Mucosa of descending colon (tissue), 3 donors: ENCODE measurements around the gene LRRC23. TPM values are rescaled to one million over a fixed set of nuclear protein-coding genes. Genes with fewer than 3 reads are reported as not detected.
A peak's percentile ranks its signal among the peaks of the same experiment; 100 is the strongest.

ENCODE experiments used
- ATAC-seq: fragments of 200-7000 bp; cut with Tn5 transposase; one replicate; pipeline ENCODE4 v1.9.1; 2020; ENCODE audit warnings: mild to moderate bottlenecking, moderate library complexity
- DNase-seq, 3 donors: peaks; one replicate each; pipeline ENCODE4 v3.0.0-alpha.2; 2020
- H3K36me3 ChIP-seq: fragments of 200-600 bp; one replicate; pipeline ENCODE4 v1.8.0; 2021; ENCODE audit warnings: low read depth, mild to moderate bottlenecking
- H3K4me1 ChIP-seq: fragments of 200-600 bp; one replicate; pipeline ENCODE4 v1.8.0; 2021; ENCODE audit warnings: low read depth, mild to moderate bottlenecking
- H3K4me3 ChIP-seq: fragments of 200-600 bp; one replicate; pipeline ENCODE4 v1.8.0; 2021; ENCODE audit warnings: mild to moderate bottlenecking
- H3K9me3 ChIP-seq: fragments of 200-600 bp; one replicate; pipeline ENCODE4 v1.8.0; 2021; ENCODE audit warnings: mild to moderate bottlenecking
- intact Hi-C, 2 donors: fragments of 100-400 bp; cut with DNase I in 1 of 2; cut with micrococcal nuclease in 1 of 2; formaldehyde crosslinking; loops; one replicate each; pipeline versions ENCODE4 v1.11.0 to v1.11.1; 2022; cut with DNase I, micrococcal nuclease
- total RNA-seq, 3 donors: library from RNA; stranded (reverse); fragmentation: NEBNext Ultra II Directional in 2 of 3; extraction: Animal tissue kit (Norgen Biotek cat#: 25700) in 2 of 3; gene quantifications; one replicate each; pipeline versions ENCODE4 v1.2.1 to v1.2.4, GENCODE V29; 2021 to 2023
- TF ChIP-seq, protein P1 (sequence below): fragments of 200-600 bp; IDR thresholded peaks from one replicate; pipeline ENCODE4 v1.8.0; 2022; ENCODE audit warnings: antibody characterized with exemption, mild to moderate bottlenecking
- donor health status: DM: no; HTN: no; CAD: no; lungs with moderate emphysema.
- donor health status: DM: no; HTN: no; CAD: no.
- donor health status: DM: no; HTN: yes; CAD: no.

Gene LRRC23
- total RNA-seq, 3 donors from 2014 or later: 4.7 to 11.8 (median 4.9) TPM

- no peaks in the 10 kb centered on the region for H3K36me3 ChIP-seq
- TF ChIP-seq, protein P1, sequence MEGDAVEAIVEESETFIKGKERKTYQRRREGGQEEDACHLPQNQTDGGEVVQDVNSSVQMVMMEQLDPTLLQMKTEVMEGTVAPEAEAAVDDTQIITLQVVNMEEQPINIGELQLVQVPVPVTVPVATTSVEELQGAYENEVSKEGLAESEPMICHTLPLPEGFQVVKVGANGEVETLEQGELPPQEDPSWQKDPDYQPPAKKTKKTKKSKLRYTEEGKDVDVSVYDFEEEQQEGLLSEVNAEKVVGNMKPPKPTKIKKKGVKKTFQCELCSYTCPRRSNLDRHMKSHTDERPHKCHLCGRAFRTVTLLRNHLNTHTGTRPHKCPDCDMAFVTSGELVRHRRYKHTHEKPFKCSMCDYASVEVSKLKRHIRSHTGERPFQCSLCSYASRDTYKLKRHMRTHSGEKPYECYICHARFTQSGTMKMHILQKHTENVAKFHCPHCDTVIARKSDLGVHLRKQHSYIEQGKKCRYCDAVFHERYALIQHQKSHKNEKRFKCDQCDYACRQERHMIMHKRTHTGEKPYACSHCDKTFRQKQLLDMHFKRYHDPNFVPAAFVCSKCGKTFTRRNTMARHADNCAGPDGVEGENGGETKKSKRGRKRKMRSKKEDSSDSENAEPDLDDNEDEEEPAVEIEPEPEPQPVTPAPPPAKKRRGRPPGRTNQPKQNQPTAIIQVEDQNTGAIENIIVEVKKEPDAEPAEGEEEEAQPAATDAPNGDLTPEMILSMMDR: no peak
- DNase-seq (peak in 2 of 3 donors; percentile 31 to 58), ATAC-seq (no peak)
- H3K4me3 ChIP-seq: no peak overlapping the region
- intact Hi-C loops: no loop called here
- H3K4me1 ChIP-seq: peaks cover 16% of the 10 kb centered on the region
- H3K9me3 ChIP-seq: no peaks in the 10 kb centered on the region
Observed at GRCh38 chr12:6951551-6952120, 47.0 kb downstream of the LRRC23 start.

- DNase-seq (peak in 2 of 3 donors; percentile 36 to 58), ATAC-seq (no peak)
- intact Hi-C loops: no loop called here
Observed at GRCh38 chr12:6952121-6952862, 47.7 kb downstream of the LRRC23 start.

DNA sequence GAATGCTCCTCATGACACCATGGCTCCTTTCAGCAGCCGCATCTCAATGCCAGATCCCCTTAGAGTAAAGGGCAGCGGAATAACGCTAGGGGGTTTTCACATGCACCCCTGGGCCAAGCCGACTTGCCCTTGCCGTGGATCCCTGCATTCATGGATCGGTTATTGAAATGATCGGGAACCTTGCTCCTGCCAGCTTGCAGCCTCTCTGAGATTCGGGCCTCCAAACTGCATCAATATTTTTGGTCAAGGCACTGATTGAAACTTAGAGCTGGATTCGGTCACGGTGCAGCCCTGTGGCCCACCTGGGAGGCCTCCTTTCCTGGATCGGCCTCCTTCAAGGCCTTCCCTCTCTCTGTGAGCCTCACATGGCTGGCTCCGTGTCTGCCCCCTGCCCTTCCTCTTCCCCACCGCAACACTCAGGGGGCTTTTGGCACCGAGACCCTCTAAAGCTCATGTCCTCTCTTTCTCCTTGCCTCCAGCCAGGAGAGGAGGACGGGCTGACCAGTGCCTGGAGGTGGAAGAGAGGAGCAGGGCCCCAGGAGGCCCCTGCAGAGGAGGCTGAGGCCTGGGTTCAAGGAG is 48.3 kb downstream of the LRRC23 start:
- intact Hi-C loops: no loop called here
- TF ChIP-seq, protein P1: no peak
- H3K4me1 ChIP-seq: peaks cover 16% of the 10 kb centered on the region
- peak in 1 of 3 donors; percentile 49 for DNase-seq
- H3K36me3 ChIP-seq: no peaks in the 10 kb centered on the region
- ATAC-seq: no peak
- no peak overlapping the region for H3K4me3 ChIP-seq
- no peaks in the 10 kb centered on the region for H3K9me3 ChIP-seq

More at GRCh38 chr12:6952121-6952862, 47.7 kb downstream of the LRRC23 start:
- Histone ChIP-seq H3K4me1 (peaks cover 16% of the 10 kb centered on the region), H3K9me3 (no peaks in the 10 kb centered on the region), H3K4me3 (no peak overlapping the region), H3K36me3 (no peaks in the 10 kb centered on the region)
- TF ChIP-seq, protein P1: no peak

DNA sequence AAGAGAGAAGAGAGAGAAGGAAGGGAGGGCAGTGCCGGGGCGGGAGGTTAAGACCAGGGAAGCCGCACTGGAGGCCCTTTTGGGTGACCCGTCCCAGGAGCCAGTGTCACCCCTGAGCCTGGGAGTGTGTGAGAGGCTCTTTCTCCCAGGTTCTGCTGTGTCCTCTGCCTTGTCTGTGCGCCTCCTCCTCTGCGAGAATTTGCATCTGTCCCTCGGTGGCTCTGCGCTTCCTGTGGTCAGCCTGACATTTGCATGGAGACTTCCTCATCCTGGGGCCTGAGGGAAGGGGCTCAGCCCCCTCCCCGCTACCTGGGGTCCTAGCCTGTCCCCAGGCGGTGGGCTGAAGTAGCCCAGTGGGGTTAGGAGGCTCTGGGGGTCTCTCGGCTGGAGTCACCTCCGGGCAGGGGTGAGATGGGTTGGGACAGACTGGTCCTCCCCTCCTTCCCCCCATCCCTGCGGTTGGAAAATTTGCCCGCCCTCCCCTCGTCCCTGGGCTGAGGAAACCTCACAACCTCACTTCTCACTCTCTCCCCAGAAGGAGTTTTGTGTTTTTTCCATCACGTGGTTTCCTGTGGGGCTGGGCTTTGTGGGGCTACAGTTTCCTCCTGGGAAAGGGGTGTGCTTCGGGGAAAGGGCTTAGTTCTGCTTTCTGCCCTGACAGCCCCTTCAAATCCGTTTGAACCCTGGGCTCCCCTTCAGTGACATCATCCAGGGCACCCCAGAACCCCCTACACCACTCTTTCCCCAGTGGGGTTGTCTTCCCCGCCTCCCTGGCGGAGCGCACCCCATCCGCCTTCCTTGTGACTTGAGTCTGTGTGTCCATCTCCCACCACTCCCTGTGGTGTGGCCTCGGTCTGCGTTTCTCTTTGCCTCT is 49.1 kb downstream of the LRRC23 start:
- intact Hi-C loops: no loop called here
- peaks cover 16% of the 10 kb centered on the region for H3K4me1 ChIP-seq
- H3K9me3 ChIP-seq: no peaks in the 10 kb centered on the region
- no peak overlapping the region for H3K4me3 ChIP-seq
- no peaks in the 10 kb centered on the region for H3K36me3 ChIP-seq
- ATAC-seq: peak; percentile 52
- DNase-seq: peak; percentile 66 to 83 (median 67)
- TF ChIP-seq, protein P1: no peak

DNA sequence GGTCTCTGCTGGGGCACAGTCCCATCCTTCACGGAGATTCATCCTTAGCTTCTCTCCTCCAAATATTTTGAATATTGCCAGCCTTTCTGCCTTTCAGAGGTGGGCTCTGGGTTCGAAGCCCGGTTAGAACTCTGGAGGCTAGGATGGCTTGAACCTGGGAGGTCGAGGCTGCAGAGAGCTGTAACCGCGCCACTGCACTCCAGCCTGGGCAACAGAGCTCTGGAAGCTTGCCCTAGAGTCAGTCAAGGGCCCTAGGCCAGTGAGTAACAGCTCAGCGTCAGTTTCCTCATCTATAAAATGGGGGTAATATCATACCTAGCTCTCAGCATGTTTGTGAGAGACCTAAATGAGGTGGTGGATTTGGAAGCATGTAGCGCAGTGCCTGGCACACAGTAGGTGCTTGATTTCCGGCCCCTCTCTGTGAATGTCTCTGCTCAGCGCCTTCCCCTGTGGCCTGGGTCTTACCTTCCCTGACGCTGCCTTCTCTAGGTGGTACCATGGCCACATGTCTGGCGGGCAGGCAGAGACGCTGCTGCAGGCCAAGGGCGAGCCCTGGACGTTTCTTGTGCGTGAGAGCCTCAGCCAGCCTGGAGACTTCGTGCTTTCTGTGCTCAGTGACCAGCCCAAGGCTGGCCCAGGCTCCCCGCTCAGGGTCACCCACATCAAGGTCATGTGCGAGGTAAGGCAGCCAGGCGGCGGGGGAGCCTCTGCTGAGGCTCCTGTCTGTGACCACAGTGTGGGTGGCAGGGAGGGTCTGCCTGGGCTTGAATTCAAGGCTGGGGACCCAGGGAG is 49.9 kb downstream of the LRRC23 start:
- Histone ChIP-seq H3K36me3 (no peaks in the 10 kb centered on the region), H3K9me3 (no peaks in the 10 kb centered on the region), H3K4me1 (peaks cover 14% of the 10 kb centered on the region), H3K4me3 (no peak overlapping the region)
- intact Hi-C loops: no loop called here
- no peak for ATAC-seq
- DNase-seq: peak in 1 of 3 donors; percentile 22
- TF ChIP-seq, protein P1: no peak
